ENCODE measurements around the gene OSBPL1A.

- TF ChIP-seq CEBPB (IDR thresholded peaks at IDR 0.05; ENCODE audit: low read depth, low read length) (no peak), EP300 (IDR thresholded peaks at IDR 0.05; ENCODE audit: borderline replicate concordance in 1 of 2, low read depth in 2 of 2, low read length in 2 of 2) (no peak)
Measured at GRCh38 chr18:24212939-24213338, 184.7 kb downstream of the OSBPL1A start.
